Myocyte (in vitro differentiated cells): ENCODE results near the gene FOXJ3. TPM values are rescaled to one million over a fixed set of nuclear protein-coding genes. Genes with fewer than 3 reads are reported as not detected.

Experiments
- DNase-seq: peaks from one replicate; pipeline ENCODE4 v3.0.0-alpha.2; 2012; ENCODE audit warnings: low read depth
- total RNA-seq: library from RNA; depleted of rRNA; stranded (reverse); fragments of >200 nt; gene quantifications from 2 replicates; pipeline ENCODE4 v1.2.3, GENCODE V29; 2014

The FOXJ3 gene
- total RNA-seq, 1 donor from 2014 or later, result 45.1 TPM

GRCh38 chr1:42170779-42171621, 164.0 kb downstream of the FOXJ3 start:
- DNase-seq, result peak; percentile 87

GRCh38 chr1:42168763-42169162, 166.3 kb downstream of the FOXJ3 start:
- peak; percentile 82 for DNase-seq

- DNase-seq, result no peak
These were observed 166.7 kb downstream of the FOXJ3 start for GRCh38 chr1:42168391-42168670.

- no peak for DNase-seq
These were observed 167.2 kb downstream of the FOXJ3 start for GRCh38 chr1:42167611-42168390.

GRCh38 chr1:42165511-42166210, 169.4 kb downstream of the FOXJ3 start:
- peak; percentile 78 for DNase-seq

- DNase-seq, result no peak
These were observed 170.2 kb downstream of the FOXJ3 start, which contains the start of gene GUCA2A for GRCh38 chr1:42164551-42165420. TSS of gene GUCA2A (minus strand) at chr1:42164745. CDS start at chr1:42164712, 33 bp downstream.

- DNase-seq, result no peak
These were observed 171.2 kb downstream of the FOXJ3 start for GRCh38 chr1:42163536-42164503.

GRCh38 chr1:42163114-42163513, 171.9 kb downstream of the FOXJ3 start:
- no peak for DNase-seq

GRCh38 chr1:42162181-42162580, 172.9 kb downstream of the FOXJ3 start:
- DNase-seq, result peak; percentile 32

GRCh38 chr1:42158189-42158588, 176.8 kb downstream of the FOXJ3 start:
- DNase-seq, result no peak

GRCh38 chr1:42157667-42158066, 177.4 kb downstream of the FOXJ3 start:
- DNase-seq, result no peak

- no peak for DNase-seq
These were observed 179.7 kb downstream of the FOXJ3 start for GRCh38 chr1:42155362-42155761.

GRCh38 chr1:42154685-42155084, 180.3 kb downstream of the FOXJ3 start:
- DNase-seq, result no peak

- DNase-seq, result no peak
These were observed 181.4 kb downstream of the FOXJ3 start for GRCh38 chr1:42153624-42154023.

GRCh38 chr1:42152907-42153600, 182.0 kb downstream of the FOXJ3 start, which contains the start of gene GUCA2B:
TSS of gene GUCA2B (plus strand) at chr1:42153410. CDS start at chr1:42153451, 41 bp downstream.
- DNase-seq, result no peak

GRCh38 chr1:42152119-42152518, 182.9 kb downstream of the FOXJ3 start:
- no peak for DNase-seq

- no peak for DNase-seq
These were observed 184.4 kb downstream of the FOXJ3 start for GRCh38 chr1:42150651-42151050.

GRCh38 chr1:42148166-42148565, 186.9 kb downstream of the FOXJ3 start:
- no peak for DNase-seq
